Thymus (tissue), 11 donors: ENCODE data around the gene PROCR. TPM values are rescaled to one million over a fixed set of nuclear protein-coding genes. Genes with fewer than 3 reads are reported as not detected.
"Not testable (repeated sequence)": the region's sequence is repeated elsewhere in the genome, so short reads cannot be mapped to it uniquely, and the experiment has no call there.

Experiments used
- DNase-seq, 9 donors: peaks; one replicate each; pipeline ENCODE4 v3.0.0-alpha.2; 2013; ENCODE audit warnings: low spot score in 9 of 9, low read depth in 6 of 9, missing footprints in 1 of 9
- H3K27ac ChIP-seq, 2 donors: one replicate each; pipeline ENCODE4 v1.5.1; 2013; ENCODE audit warnings: control low read depth in 1 of 2, low read depth in 1 of 2, low read length in 1 of 2, mild to moderate bottlenecking in 1 of 2, moderate library complexity in 1 of 2
- H3K27me3 ChIP-seq, 2 donors: one replicate each; pipeline ENCODE4 v1.5.1; 2013; ENCODE audit warnings: low read length in 1 of 2; ENCODE audit not compliant: control insufficient read depth in 2 of 2, insufficient read depth in 1 of 2
- H3K36me3 ChIP-seq, 2 donors: one replicate each; pipeline ENCODE4 v1.5.1; 2013; ENCODE audit warnings: low read length in 1 of 2, mild to moderate bottlenecking in 1 of 2, moderate library complexity in 1 of 2; ENCODE audit not compliant: control insufficient read depth in 2 of 2, insufficient read depth in 2 of 2
- H3K4me1 ChIP-seq, 2 donors: one replicate each; pipeline ENCODE4 v1.5.1; 2013; ENCODE audit warnings: low read length in 2 of 2; ENCODE audit not compliant: control insufficient read depth in 2 of 2, insufficient read depth in 2 of 2
- H3K4me3 ChIP-seq, 2 donors: one replicate each; pipeline ENCODE4 v1.5.1; 2013; ENCODE audit warnings: low read length in 2 of 2, control low read depth in 1 of 2, mild to moderate bottlenecking in 1 of 2
- H3K9me3 ChIP-seq, 2 donors: one replicate each; pipeline ENCODE4 v1.5.1; 2013; ENCODE audit warnings: low read length in 1 of 2, mild to moderate bottlenecking in 1 of 2; ENCODE audit not compliant: control insufficient read depth in 2 of 2, insufficient read depth in 1 of 2
- WGBS: extraction: QIAGEN DNeasy Blood & Tissue Kit; methylation state at CpG from one replicate; pipeline ENCODE4 v1.1.7; 2013; 5-methylcytosine and 5-hydroxymethylcytosine counted together
- polyA plus RNA-seq: library from polyadenylated mRNA; stranded (reverse); fragments of 200-250 nt; gene quantifications from one replicate; pipeline ENCODE4 v1.2.3, GENCODE V29; 2013
- total RNA-seq: library from RNA; stranded (reverse); fragments of 120-200 nt; gene quantifications from one replicate; pipeline ENCODE4 v1.2.4, GENCODE V29; 2013
- donor health status: healthy.

Gene PROCR
- total and polyA plus RNA-seq, 2 donors = 4.6 to 7.8 TPM

- H3K9me3 ChIP-seq, H3K27me3 ChIP-seq, H3K27ac ChIP-seq, DNase-seq, H3K36me3 ChIP-seq, H3K4me1 ChIP-seq, H3K4me3 ChIP-seq: not testable (repeated sequence)
- 94% methylated on average over 10 of the region's 10 CpGs for WGBS
These were observed 14.9 kb downstream of the PROCR start for GRCh38 chr20:35186691-35187289.

- Histone ChIP-seq H3K9me3 (no peaks in the 10 kb centered on the region), H3K27me3 (no peaks in the 10 kb centered on the region), H3K27ac (no peak overlapping the region), H3K4me3 (no peak overlapping the region), H3K4me1 (no peaks in the 10 kb centered on the region), H3K36me3 (no peaks in the 10 kb centered on the region)
- 93% methylated on average over 5 of the region's 5 CpGs for WGBS
- DNase-seq = no peak
These were observed 15.8 kb downstream of the PROCR start for GRCh38 chr20:35187584-35188190.

- H3K27me3 ChIP-seq, H3K36me3 ChIP-seq, H3K9me3 ChIP-seq, H3K27ac ChIP-seq, H3K4me3 ChIP-seq, DNase-seq, H3K4me1 ChIP-seq: not testable (repeated sequence)
- WGBS = 96% methylated on average over 8 of the region's 8 CpGs
These were observed 17.4 kb downstream of the PROCR start for GRCh38 chr20:35189223-35189622.

GRCh38 chr20:35190556-35190955 lies 18.7 kb downstream of the PROCR start:
- no peaks in the 10 kb centered on the region for H3K36me3 ChIP-seq
- H3K9me3 ChIP-seq = peaks cover 0 to 1% of the 10 kb centered on the region in 2 donors
- WGBS = 99% methylated on average over 6 of the region's 6 CpGs
- no peak overlapping the region for H3K27ac ChIP-seq
- no peak overlapping the region for H3K4me3 ChIP-seq
- no peaks in the 10 kb centered on the region for H3K27me3 ChIP-seq
- DNase-seq = no peak
- no peaks in the 10 kb centered on the region for H3K4me1 ChIP-seq

- Histone ChIP-seq H3K36me3 (no peaks in the 10 kb centered on the region), H3K27ac (no peak overlapping the region), H3K4me1 (no peaks in the 10 kb centered on the region), H3K27me3 (no peaks in the 10 kb centered on the region), H3K4me3 (no peak overlapping the region), H3K9me3 (peaks cover 0 to 7% of the 10 kb centered on the region in 2 donors)
- DNase-seq = no peak
- WGBS = 95% methylated on average over 5 of the region's 5 CpGs
These were observed 19.7 kb downstream of the PROCR start for GRCh38 chr20:35191419-35192117.

GRCh38 chr20:35192118-35192872 lies 20.4 kb downstream of the PROCR start:
- DNase-seq = no peak
- Histone ChIP-seq H3K4me1 (no peaks in the 10 kb centered on the region), H3K36me3 (no peaks in the 10 kb centered on the region), H3K27ac (no peak overlapping the region), H3K4me3 (no peak overlapping the region), H3K27me3 (no peaks in the 10 kb centered on the region), H3K9me3 (peaks cover 0 to 7% of the 10 kb centered on the region in 2 donors)
- 89% methylated on average over 9 of the region's 9 CpGs for WGBS

- H3K27ac ChIP-seq, H3K4me1 ChIP-seq, H3K36me3 ChIP-seq, DNase-seq, H3K27me3 ChIP-seq, H3K9me3 ChIP-seq, H3K4me3 ChIP-seq: not testable (repeated sequence)
- WGBS = 96% methylated on average over 9 of the region's 9 CpGs
These were observed 21.3 kb downstream of the PROCR start for GRCh38 chr20:35193031-35193791.

- Histone ChIP-seq H3K9me3 (peaks cover 0 to 11% of the 10 kb centered on the region in 2 donors), H3K27ac (no peak overlapping the region), H3K36me3 (no peaks in the 10 kb centered on the region), H3K27me3 (no peaks in the 10 kb centered on the region), H3K4me1 (no peaks in the 10 kb centered on the region), H3K4me3 (no peak overlapping the region)
- DNase-seq = no peak
These were observed 24.4 kb downstream of the PROCR start for GRCh38 chr20:35196313-35196712.
